ENCODE data around the gene ANKRD63.

The ANKRD63 gene

GRCh38 chr15:40293905-40294895 lies 11.3 kb upstream of the ANKRD63 start:
- no peak overlapping the region for H3K27ac ChIP-seq
- TF ChIP-seq, protein P1, sequence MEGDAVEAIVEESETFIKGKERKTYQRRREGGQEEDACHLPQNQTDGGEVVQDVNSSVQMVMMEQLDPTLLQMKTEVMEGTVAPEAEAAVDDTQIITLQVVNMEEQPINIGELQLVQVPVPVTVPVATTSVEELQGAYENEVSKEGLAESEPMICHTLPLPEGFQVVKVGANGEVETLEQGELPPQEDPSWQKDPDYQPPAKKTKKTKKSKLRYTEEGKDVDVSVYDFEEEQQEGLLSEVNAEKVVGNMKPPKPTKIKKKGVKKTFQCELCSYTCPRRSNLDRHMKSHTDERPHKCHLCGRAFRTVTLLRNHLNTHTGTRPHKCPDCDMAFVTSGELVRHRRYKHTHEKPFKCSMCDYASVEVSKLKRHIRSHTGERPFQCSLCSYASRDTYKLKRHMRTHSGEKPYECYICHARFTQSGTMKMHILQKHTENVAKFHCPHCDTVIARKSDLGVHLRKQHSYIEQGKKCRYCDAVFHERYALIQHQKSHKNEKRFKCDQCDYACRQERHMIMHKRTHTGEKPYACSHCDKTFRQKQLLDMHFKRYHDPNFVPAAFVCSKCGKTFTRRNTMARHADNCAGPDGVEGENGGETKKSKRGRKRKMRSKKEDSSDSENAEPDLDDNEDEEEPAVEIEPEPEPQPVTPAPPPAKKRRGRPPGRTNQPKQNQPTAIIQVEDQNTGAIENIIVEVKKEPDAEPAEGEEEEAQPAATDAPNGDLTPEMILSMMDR (conservative IDR thresholded peaks at IDR 0.05) = no peak

DNA sequence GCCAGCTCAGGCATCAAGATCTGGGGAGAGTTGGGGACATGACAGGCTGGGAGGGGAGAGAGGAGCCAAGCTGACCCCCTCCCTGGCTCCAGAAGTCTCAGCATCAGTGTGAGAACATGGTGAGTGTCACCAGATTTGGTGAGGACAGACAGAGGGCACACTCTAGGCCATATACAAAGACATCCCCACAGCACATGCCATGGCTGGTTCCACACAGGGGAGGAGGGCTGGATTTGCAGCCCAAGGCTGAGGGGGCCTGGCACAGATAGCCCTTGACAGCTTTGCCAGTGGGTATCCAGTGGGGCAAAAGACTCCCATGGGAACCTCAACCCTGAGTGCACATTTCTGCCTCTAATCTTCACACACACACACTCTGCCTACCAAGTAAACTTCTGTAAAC lies 10.1 kb upstream of the ANKRD63 start:
- H3K27ac ChIP-seq = no peak overlapping the region
- TF ChIP-seq, protein P1 (conservative IDR thresholded peaks at IDR 0.05) = no peak

GRCh38 chr15:40292246-40292645 lies 9.4 kb upstream of the ANKRD63 start:
- H3K27ac ChIP-seq = no peak overlapping the region; the same call in 1 of the 2 replicates
- TF ChIP-seq, protein P1 (conservative IDR thresholded peaks at IDR 0.05) = no peak

- TF ChIP-seq, protein P1 (conservative IDR thresholded peaks at IDR 0.05) = no peak
- peak overlapping the region; percentile 99 for H3K27ac ChIP-seq
Measured at GRCh38 chr15:40290918-40291574, 8.2 kb upstream of the ANKRD63 start.

DNA sequence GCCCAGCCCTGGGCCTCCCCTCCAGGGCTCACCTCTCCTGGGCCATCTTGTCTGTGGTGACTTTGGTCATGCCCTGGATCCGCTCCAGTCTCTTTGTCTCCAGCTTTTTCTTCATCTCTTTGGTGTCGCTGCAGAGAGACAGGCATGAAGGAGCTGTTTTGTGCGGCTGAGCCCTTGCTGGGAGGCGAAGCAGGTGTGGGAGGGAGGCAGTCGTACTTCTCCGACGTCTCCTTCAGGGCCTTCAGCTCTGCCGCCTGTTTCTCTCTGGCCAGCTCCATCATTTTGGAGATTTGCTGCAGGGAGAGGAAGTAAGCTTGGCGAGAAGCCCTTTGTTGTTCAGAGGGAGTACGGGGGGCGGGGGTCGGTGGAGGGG lies 7.7 kb upstream of the ANKRD63 start:
- TF ChIP-seq, protein P1 (conservative IDR thresholded peaks at IDR 0.05) = no peak
- peak overlapping the region; percentile 99 for H3K27ac ChIP-seq

- H3K27ac ChIP-seq = peak overlapping the region; percentile 99
Measured at GRCh38 chr15:40289140-40289775, 6.4 kb upstream of the ANKRD63 start.

More at GRCh38 chr15:40289140-40289775, 6.4 kb upstream of the ANKRD63 start:
- TF ChIP-seq, protein P1 (conservative IDR thresholded peaks at IDR 0.05) = peak; percentile 27

All from VCaP (cell line).